ENCODE data around the gene PGAM5.
A peak's percentile ranks its signal among the peaks of the same experiment; 100 is the strongest.

Gene PGAM5

GRCh38 chr12:132703641-132704040 is 7.0 kb upstream of the PGAM5 start:
- no peak for TF ChIP-seq CTCF (IDR thresholded peaks at IDR 0.05; ENCODE audit: control insufficient read depth, extremely low read depth, insufficient read depth)
- DNase-seq (ENCODE audit: low read depth) = no peak
- no peak overlapping the region for H3K4me3 ChIP-seq (ENCODE audit: low read depth, low read length)

GRCh38 chr12:132707241-132707640 is 3.4 kb upstream of the PGAM5 start:
- H3K4me3 ChIP-seq (ENCODE audit: low read depth, low read length) = no peak overlapping the region
- no peak for TF ChIP-seq CTCF (IDR thresholded peaks at IDR 0.05; ENCODE audit: control insufficient read depth, extremely low read depth, insufficient read depth)
- no peak for DNase-seq (ENCODE audit: low read depth)

- no peak for TF ChIP-seq CTCF (IDR thresholded peaks at IDR 0.05; ENCODE audit: control insufficient read depth, extremely low read depth, insufficient read depth)
- no peak for DNase-seq (ENCODE audit: low read depth)
- no peak overlapping the region for H3K4me3 ChIP-seq (ENCODE audit: low read depth, low read length)
Measured at GRCh38 chr12:132708150-132708549, 2.5 kb upstream of the PGAM5 start.

GRCh38 chr12:132710043-132710404 is 618 bp upstream of the PGAM5 start:
- no peak for TF ChIP-seq CTCF (IDR thresholded peaks at IDR 0.05; ENCODE audit: control insufficient read depth, extremely low read depth, insufficient read depth)

GRCh38 chr12:132711080-132711843 is 620 bp downstream of the PGAM5 start:
- TF ChIP-seq CTCF (IDR thresholded peaks at IDR 0.05; ENCODE audit: control insufficient read depth, extremely low read depth, insufficient read depth) = no peak
- peak overlapping the region; percentile 92 for H3K4me3 ChIP-seq (ENCODE audit: low read depth, low read length)
- no peak for DNase-seq (ENCODE audit: low read depth)

More at GRCh38 chr12:132710043-132710404, 618 bp upstream of the PGAM5 start:
- H3K4me3 ChIP-seq (ENCODE audit: low read depth, low read length) = peak overlapping the region; percentile 92
- DNase-seq (ENCODE audit: low read depth) = no peak

- H3K4me3 ChIP-seq (ENCODE audit: low read depth, low read length) = no peak overlapping the region
- DNase-seq (ENCODE audit: low read depth) = no peak
- TF ChIP-seq CTCF (IDR thresholded peaks at IDR 0.05; ENCODE audit: control insufficient read depth, extremely low read depth, insufficient read depth) = no peak
Measured at GRCh38 chr12:132713123-132713522, 2.5 kb downstream of the PGAM5 start.

- no peak for TF ChIP-seq CTCF (IDR thresholded peaks at IDR 0.05; ENCODE audit: control insufficient read depth, extremely low read depth, insufficient read depth)
- peak; percentile 21 for DNase-seq (ENCODE audit: low read depth)
- no peak overlapping the region for H3K4me3 ChIP-seq (ENCODE audit: low read depth, low read length)
Measured at GRCh38 chr12:132715874-132716273, 5.2 kb downstream of the PGAM5 start.
